CD14-positive monocyte (primary cell): ENCODE results near the gene SLC35F1. TPM values are rescaled to one million over a fixed set of nuclear protein-coding genes. Genes with fewer than 3 reads are reported as not detected.

Experiments
- DNase-seq, 3 donors: peaks; one replicate each; pipeline ENCODE4 v3.0.0-alpha.2; 2011 to 2022
- H2AFZ ChIP-seq: 2 replicates; pipeline ENCODE4 v1.6.0; 2012; ENCODE audit warnings: mild to moderate bottlenecking, low read depth, low read length, inconsistent platforms; ENCODE audit not compliant: insufficient read depth, poor library complexity, severe bottlenecking
- H3K27ac ChIP-seq, 2 donors: 1 replicate in 1 of 2; 2 replicates in 1 of 2; pipeline ENCODE4 v1.5.1; 2012 to 2013; ENCODE audit warnings: low read length in 2 of 2, control low read depth in 1 of 2, inconsistent platforms in 1 of 2, low read depth in 1 of 2, mild to moderate bottlenecking in 1 of 2
- H3K27me3 ChIP-seq, 2 donors: one replicate each; pipeline versions ENCODE4 v1.6.0 to v1.6.1; 2011 to 2013; ENCODE audit warnings: low read length in 2 of 2; ENCODE audit not compliant: control insufficient read depth in 2 of 2, insufficient read depth in 2 of 2
- H3K36me3 ChIP-seq, 2 donors: replicated peaks in 1 of 2; 1 replicate in 1 of 2; 2 replicates in 1 of 2; pipeline versions ENCODE4 v1.5.1 to v1.6.1; 2012 to 2013; ENCODE audit warnings: low read length in 2 of 2, control low read depth in 1 of 2, inconsistent platforms in 1 of 2, mild to moderate bottlenecking in 1 of 2; ENCODE audit not compliant: insufficient read depth in 2 of 2, control insufficient read depth in 1 of 2
- H3K4me1 ChIP-seq, 2 donors: 1 replicate in 1 of 2; 2 replicates in 1 of 2; pipeline versions ENCODE4 v1.5.1 to v1.6.1; 2012 to 2013; ENCODE audit warnings: low read length in 2 of 2, control low read depth in 1 of 2, inconsistent platforms in 1 of 2, mild to moderate bottlenecking in 1 of 2, moderate library complexity in 1 of 2; ENCODE audit not compliant: insufficient read depth in 2 of 2, control insufficient read depth in 1 of 2
- H3K4me2 ChIP-seq: replicated peaks from 2 replicates; pipeline ENCODE3; 2012; ENCODE audit warnings: low read length, moderate library complexity, mild to moderate bottlenecking; ENCODE audit not compliant: poor library complexity, severe bottlenecking; ENCODE audit errors: extremely low read depth
- H3K4me3 ChIP-seq, 3 experiments: fragments of 200-600 bp in 1 of 3; sonication (generic) in 1 of 3; replicated peaks in 1 of 3; 1 replicate in 2 of 3; 2 replicates in 1 of 3; pipeline ENCODE4 v1.5.1; 2011 to 2013; ENCODE audit warnings: low read length in 3 of 3, mild to moderate bottlenecking in 3 of 3, control low read depth in 2 of 3, low read depth in 2 of 3, inconsistent platforms in 1 of 3, moderate library complexity in 1 of 3
- H3K79me2 ChIP-seq: 2 replicates; pipeline ENCODE4 v1.6.0; 2012; ENCODE audit warnings: mild to moderate bottlenecking, control low read depth, inconsistent platforms, low read length, moderate library complexity; ENCODE audit not compliant: insufficient read depth
- H3K9ac ChIP-seq: 2 replicates; pipeline ENCODE4 v1.6.0; 2017; ENCODE audit warnings: low read length, mild to moderate bottlenecking; ENCODE audit not compliant: insufficient read depth, poor library complexity, severe bottlenecking
- H3K9me3 ChIP-seq, 2 donors: replicated peaks in 1 of 2; 1 replicate in 1 of 2; 2 replicates in 1 of 2; pipeline versions ENCODE4 v1.5.1 to v1.6.1; 2012 to 2013; ENCODE audit warnings: low read length in 2 of 2, control low read depth in 1 of 2; ENCODE audit not compliant: control insufficient read depth in 1 of 2, insufficient read depth in 1 of 2
- H4K20me1 ChIP-seq: 2 replicates; pipeline ENCODE4 v1.6.0; 2012; ENCODE audit warnings: mild to moderate bottlenecking, low read length, control low read depth, moderate library complexity; ENCODE audit not compliant: insufficient read depth
- H3K27ac Mint-ChIP-seq, 7 donors: one replicate each; pipeline ENCODE4 v1.8.0; 2020; ENCODE audit warnings: mild to moderate bottlenecking in 7 of 7, mixed read lengths in 7 of 7, moderate library complexity in 6 of 7, inconsistent platforms in 2 of 7
- H3K27me3 Mint-ChIP-seq, 3 donors: one replicate each; pipeline ENCODE4 v1.8.0; 2021 to 2022; ENCODE audit warnings: low read depth in 3 of 3, mild to moderate bottlenecking in 3 of 3, mixed read lengths in 3 of 3, moderate library complexity in 3 of 3, inconsistent platforms in 1 of 3
- H3K36me3 Mint-ChIP-seq, 2 donors: one replicate each; pipeline ENCODE4 v1.8.0; 2020; ENCODE audit warnings: mixed read lengths in 2 of 2, inconsistent platforms in 1 of 2, mild to moderate bottlenecking in 1 of 2
- H3K4me1 Mint-ChIP-seq: one replicate; pipeline ENCODE4 v1.8.0; 2020; ENCODE audit warnings: mild to moderate bottlenecking, mixed read lengths
- H3K4me3 Mint-ChIP-seq, 2 donors: one replicate each; pipeline ENCODE4 v1.8.0; 2020; ENCODE audit warnings: mild to moderate bottlenecking in 2 of 2, mixed read lengths in 2 of 2, moderate library complexity in 1 of 2
- H3K9me3 Mint-ChIP-seq, 7 donors: one replicate each; pipeline ENCODE4 v1.8.0; 2020 to 2022; ENCODE audit warnings: mixed read lengths in 7 of 7, mild to moderate bottlenecking in 6 of 7, moderate library complexity in 6 of 7, inconsistent platforms in 2 of 7
- WGBS: methylation state at CpG from one replicate; pipeline ENCODE4 v1.1.5; 2013; ENCODE audit warnings: missing lambda C conversion rate; ENCODE audit not compliant: insufficient coverage; 5-methylcytosine and 5-hydroxymethylcytosine counted together
- intact Hi-C, 2 donors: fragments of 100-400 bp; cut with micrococcal nuclease; formaldehyde crosslinking; loops; one replicate each; pipeline versions ENCODE4 v1.15.0 to v1.15.1; 2023
- polyA plus RNA-seq, 3 donors: library from polyadenylated mRNA; depleted of rRNA in 1 of 3; unstranded in 2 of 3; stranded (reverse) in 1 of 3; fragments of 300-500 nt in 2 of 3; fragments of >200 nt in 1 of 3; fragmentation: Illumina TruSeq in 2 of 3; gene quantifications; 1 replicate in 2 of 3; 2 replicates in 1 of 3; pipeline ENCODE4 v1.2.3, GENCODE V29; 2012 to 2021
- TF ChIP-seq, protein P1 (sequence below): fragments of 200-600 bp; IDR thresholded peaks from one replicate; pipeline ENCODE4 v1.8.0; 2022; ENCODE audit warnings: antibody characterized with exemption, mild to moderate bottlenecking

The SLC35F1 gene
- polyA plus RNA-seq, 3 donors = not detected

DNA sequence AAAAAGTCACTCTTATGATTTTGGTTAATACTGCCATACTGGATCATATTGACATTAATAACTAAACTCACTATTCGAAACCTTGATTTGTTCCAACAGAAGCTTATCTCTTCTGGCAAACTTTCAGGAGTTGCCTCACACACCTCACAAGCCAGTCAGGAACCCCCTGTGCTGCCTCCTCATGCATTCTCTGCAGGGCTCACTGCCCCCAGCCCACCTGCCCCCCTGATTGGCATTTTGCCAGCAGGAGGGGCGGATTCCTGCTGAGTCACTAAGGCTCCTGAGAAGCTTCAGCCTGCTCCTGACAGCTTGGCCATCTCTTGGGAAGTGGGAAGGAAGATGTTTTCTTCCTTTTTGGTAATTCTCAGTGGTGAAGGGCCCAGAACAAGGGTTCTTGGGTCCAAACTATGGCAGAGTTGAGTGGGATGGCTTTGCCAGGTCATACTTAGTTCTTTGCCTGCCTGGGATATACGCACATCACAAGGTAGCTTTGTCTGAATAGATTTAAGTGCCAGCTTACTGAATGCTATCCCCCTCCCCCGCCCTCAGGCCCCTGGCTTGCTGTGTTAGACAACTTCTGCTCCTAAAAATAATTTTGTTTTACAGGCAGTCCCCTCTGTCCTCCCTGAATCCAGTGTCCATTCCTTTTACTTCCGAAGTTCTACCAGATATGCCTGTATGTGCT, 31.4 kb downstream of the SLC35F1 start:
- H3K9me3 ChIP-seq = no peaks in the 10 kb centered on the region
- H3K4me1 ChIP-seq = no peaks in the 10 kb centered on the region
- no peaks in the 10 kb centered on the region for H4K20me1 ChIP-seq
- no peaks in the 10 kb centered on the region for H3K27me3 ChIP-seq
- Mint-ChIP-seq H3K9me3 (peaks cover 0 to 4% (median 2%) of the 10 kb centered on the region in 7 donors), H3K27ac (peak overlapping the region in 1 of 7 donors; percentile 49), H3K36me3 (no peaks in the 10 kb centered on the region), H3K27me3 (peaks cover 0 to 2% (median 0%) of the 10 kb centered on the region in 3 donors), H3K4me1 (no peaks in the 10 kb centered on the region), H3K4me3 (no peak overlapping the region)
- H3K36me3 ChIP-seq = no peaks in the 10 kb centered on the region
- no peak overlapping the region for H3K4me2 ChIP-seq
- intact Hi-C loops = no loop called here
- WGBS = 79% methylated on average over 3 of the region's 5 CpGs
- no peaks in the 10 kb centered on the region for H3K79me2 ChIP-seq
- DNase-seq = no peak
- TF ChIP-seq, protein P1, sequence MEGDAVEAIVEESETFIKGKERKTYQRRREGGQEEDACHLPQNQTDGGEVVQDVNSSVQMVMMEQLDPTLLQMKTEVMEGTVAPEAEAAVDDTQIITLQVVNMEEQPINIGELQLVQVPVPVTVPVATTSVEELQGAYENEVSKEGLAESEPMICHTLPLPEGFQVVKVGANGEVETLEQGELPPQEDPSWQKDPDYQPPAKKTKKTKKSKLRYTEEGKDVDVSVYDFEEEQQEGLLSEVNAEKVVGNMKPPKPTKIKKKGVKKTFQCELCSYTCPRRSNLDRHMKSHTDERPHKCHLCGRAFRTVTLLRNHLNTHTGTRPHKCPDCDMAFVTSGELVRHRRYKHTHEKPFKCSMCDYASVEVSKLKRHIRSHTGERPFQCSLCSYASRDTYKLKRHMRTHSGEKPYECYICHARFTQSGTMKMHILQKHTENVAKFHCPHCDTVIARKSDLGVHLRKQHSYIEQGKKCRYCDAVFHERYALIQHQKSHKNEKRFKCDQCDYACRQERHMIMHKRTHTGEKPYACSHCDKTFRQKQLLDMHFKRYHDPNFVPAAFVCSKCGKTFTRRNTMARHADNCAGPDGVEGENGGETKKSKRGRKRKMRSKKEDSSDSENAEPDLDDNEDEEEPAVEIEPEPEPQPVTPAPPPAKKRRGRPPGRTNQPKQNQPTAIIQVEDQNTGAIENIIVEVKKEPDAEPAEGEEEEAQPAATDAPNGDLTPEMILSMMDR = no peak
- no peak overlapping the region for H3K4me3 ChIP-seq
- H3K27ac ChIP-seq = no peak overlapping the region
- no peak overlapping the region for H2AFZ ChIP-seq
- no peak overlapping the region for H3K9ac ChIP-seq

DNA sequence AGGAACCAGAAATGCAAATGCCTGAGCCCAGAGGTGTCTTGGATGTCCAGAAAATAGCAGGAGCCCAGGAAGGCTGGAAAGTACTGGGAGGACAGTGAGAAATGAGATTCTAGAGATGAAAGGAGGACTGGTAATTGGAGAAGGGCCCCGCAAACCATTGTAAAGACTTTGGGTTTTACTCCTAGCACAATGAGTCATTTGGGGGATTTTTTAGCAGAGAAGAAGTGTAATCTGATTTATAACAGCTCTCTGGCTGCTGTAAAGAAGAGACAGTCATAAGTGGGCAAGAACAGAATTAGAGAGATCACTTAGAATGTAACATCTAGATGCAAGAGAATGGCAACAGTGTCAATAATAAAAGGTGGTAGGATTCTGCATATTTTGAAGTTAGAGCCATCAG, 40.2 kb downstream of the SLC35F1 start:
- TF ChIP-seq, protein P1 = no peak
- Histone ChIP-seq H3K4me1 (no peaks in the 10 kb centered on the region), H3K9me3 (no peaks in the 10 kb centered on the region), H3K27me3 (no peaks in the 10 kb centered on the region), H3K79me2 (no peaks in the 10 kb centered on the region), H4K20me1 (no peaks in the 10 kb centered on the region), H3K27ac (no peak overlapping the region), H2AFZ (no peak overlapping the region), H3K4me2 (no peak overlapping the region), H3K4me3 (no peak overlapping the region), H3K9ac (no peak overlapping the region), H3K36me3 (no peaks in the 10 kb centered on the region)
- Mint-ChIP-seq H3K4me1 (no peaks in the 10 kb centered on the region), H3K4me3 (no peak overlapping the region), H3K27me3 (no peaks in the 10 kb centered on the region), H3K27ac (no peak overlapping the region), H3K9me3 (peaks cover 0 to 3% (median 0%) of the 10 kb centered on the region in 7 donors), H3K36me3 (no peaks in the 10 kb centered on the region)
- intact Hi-C loops = no loop called here
- 88% methylated on average over 1 of the region's 1 CpG for WGBS
- DNase-seq = no peak
